T-helper 1 cell treated with Interleukin-12 subunit alpha and Interleukin-12 subunit beta and Interleukin-4 antibody, amounts not matched to agents 30 ng/mL and 1 ng/mL, for 36 hours (primary cell): ENCODE data around the gene VAV3. TPM values are rescaled to one million over a fixed set of nuclear protein-coding genes. Genes with fewer than 3 reads are reported as not detected.

Source experiments
- intact Hi-C: fragments of 100-400 bp; cut with micrococcal nuclease; formaldehyde crosslinking; loops from one replicate; pipeline ENCODE4 v1.15.1; 2024
- total RNA-seq: library from RNA; stranded (reverse); gene quantifications from 2 replicates; pipeline ENCODE4 v1.2.3, GENCODE V29; 2022

The VAV3 gene
- total RNA-seq, 1 donor from 2014 or later, result 2.0 TPM

GRCh38 chr1:107936498-107937481 lies 28.2 kb downstream of the VAV3 start:
- intact Hi-C loops, result loop anchor here (10.0 kb wide), 1 partner anchor 152 kb away; no protein-coding TSS in a partner anchor

- intact Hi-C loops, result loop anchor here (1.0 to 10.0 kb wide), 2 partner anchors 28 to 151 kb away; no protein-coding TSS in a partner anchor
Measured at GRCh38 chr1:107935396-107936064, 29.4 kb downstream of the VAV3 start.

- intact Hi-C loops, result loop anchor here (10.0 kb wide), 1 partner anchor 150 kb away; no protein-coding TSS in a partner anchor
Measured at GRCh38 chr1:107934578-107934977, 30.4 kb downstream of the VAV3 start.

- intact Hi-C loops, result loop anchor here (10.0 kb wide), 1 partner anchor 149 kb away; no protein-coding TSS in a partner anchor
Measured at GRCh38 chr1:107933736-107934135, 31.2 kb downstream of the VAV3 start.

GRCh38 chr1:107930292-107930691 lies 34.7 kb downstream of the VAV3 start:
- intact Hi-C loops, result loop anchor here (10.0 kb wide), 1 partner anchor 145 kb away; no protein-coding TSS in a partner anchor

GRCh38 chr1:107927820-107928219 lies 37.2 kb downstream of the VAV3 start:
- intact Hi-C loops, result no loop called here

GRCh38 chr1:107926436-107927080 lies 38.4 kb downstream of the VAV3 start:
- intact Hi-C loops, result no loop called here

GRCh38 chr1:107925565-107925964 lies 39.4 kb downstream of the VAV3 start:
- intact Hi-C loops, result no loop called here

GRCh38 chr1:107920999-107921398 lies 44.0 kb downstream of the VAV3 start:
- intact Hi-C loops, result no loop called here

- intact Hi-C loops, result no loop called here
Measured at GRCh38 chr1:107920561-107920960, 44.4 kb downstream of the VAV3 start.

GRCh38 chr1:107919953-107920352 lies 45.0 kb downstream of the VAV3 start:
- intact Hi-C loops, result no loop called here

- intact Hi-C loops, result no loop called here
Measured at GRCh38 chr1:107914119-107914765, 50.7 kb downstream of the VAV3 start.

- intact Hi-C loops, result no loop called here
Measured at GRCh38 chr1:107912656-107913055, 52.3 kb downstream of the VAV3 start.

- intact Hi-C loops, result no loop called here
Measured at GRCh38 chr1:107900090-107900945, 64.7 kb downstream of the VAV3 start.

- intact Hi-C loops, result no loop called here
Measured at GRCh38 chr1:107899655-107900054, 65.3 kb downstream of the VAV3 start.

- intact Hi-C loops, result loop anchor here (1.0 to 2.0 kb wide), 2 partner anchors 111 to 228 kb away; no protein-coding TSS in a partner anchor
Measured at GRCh38 chr1:107897438-107898345, 67.3 kb downstream of the VAV3 start.

GRCh38 chr1:107896936-107897335 lies 68.0 kb downstream of the VAV3 start:
- intact Hi-C loops, result loop anchor here (1.0 to 2.0 kb wide), 2 partner anchors 110 to 228 kb away; no protein-coding TSS in a partner anchor

GRCh38 chr1:107896401-107896800 lies 68.6 kb downstream of the VAV3 start:
- intact Hi-C loops, result loop anchor here (2.0 kb wide), 1 partner anchor 110 kb away; no protein-coding TSS in a partner anchor
